Thyroid gland (tissue), 4 donors: ENCODE results near the gene NR4A1.

Source experiments
- POLR2A ChIP-seq, 2 donors: fragments of 450-650 bp; IDR thresholded peaks; one replicate each; pipeline ENCODE4 v1.6.1; 2017; ENCODE audit warnings: antibody characterized with exemption in 2 of 2, mild to moderate bottlenecking in 2 of 2, moderate library complexity in 1 of 2
- TF ChIP-seq, protein P1 (sequence below), 6 experiments: fragments of 200-600 bp in 3 of 6; fragments of 450-650 bp in 3 of 6; sonication (generic) in 3 of 6; IDR thresholded peaks; one replicate each; pipeline ENCODE4 v1.5.1; 2016 to 2019; ENCODE audit warnings: antibody characterized with exemption in 6 of 6, mild to moderate bottlenecking in 2 of 6, inconsistent platforms in 1 of 6, moderate library complexity in 1 of 6

DNA sequence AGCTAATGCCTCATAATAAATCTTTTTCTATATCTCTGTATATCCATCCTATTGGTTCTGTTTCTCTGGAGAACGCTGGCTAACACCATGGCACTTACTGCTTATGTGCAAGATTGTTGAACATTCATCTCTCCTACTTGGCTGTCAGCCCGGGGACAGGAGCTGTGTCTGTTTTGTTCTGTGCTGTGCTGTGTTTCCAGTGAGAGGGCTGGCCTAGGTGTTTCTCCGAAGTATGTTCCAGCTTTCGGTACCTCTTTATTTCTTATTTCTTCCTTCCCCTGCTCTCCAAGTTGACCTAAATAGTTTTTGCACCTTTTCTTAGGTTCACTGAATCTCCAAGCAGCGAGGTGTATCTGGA, 18.8 kb upstream of the NR4A1 start:
- TF ChIP-seq, protein P1, sequence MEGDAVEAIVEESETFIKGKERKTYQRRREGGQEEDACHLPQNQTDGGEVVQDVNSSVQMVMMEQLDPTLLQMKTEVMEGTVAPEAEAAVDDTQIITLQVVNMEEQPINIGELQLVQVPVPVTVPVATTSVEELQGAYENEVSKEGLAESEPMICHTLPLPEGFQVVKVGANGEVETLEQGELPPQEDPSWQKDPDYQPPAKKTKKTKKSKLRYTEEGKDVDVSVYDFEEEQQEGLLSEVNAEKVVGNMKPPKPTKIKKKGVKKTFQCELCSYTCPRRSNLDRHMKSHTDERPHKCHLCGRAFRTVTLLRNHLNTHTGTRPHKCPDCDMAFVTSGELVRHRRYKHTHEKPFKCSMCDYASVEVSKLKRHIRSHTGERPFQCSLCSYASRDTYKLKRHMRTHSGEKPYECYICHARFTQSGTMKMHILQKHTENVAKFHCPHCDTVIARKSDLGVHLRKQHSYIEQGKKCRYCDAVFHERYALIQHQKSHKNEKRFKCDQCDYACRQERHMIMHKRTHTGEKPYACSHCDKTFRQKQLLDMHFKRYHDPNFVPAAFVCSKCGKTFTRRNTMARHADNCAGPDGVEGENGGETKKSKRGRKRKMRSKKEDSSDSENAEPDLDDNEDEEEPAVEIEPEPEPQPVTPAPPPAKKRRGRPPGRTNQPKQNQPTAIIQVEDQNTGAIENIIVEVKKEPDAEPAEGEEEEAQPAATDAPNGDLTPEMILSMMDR (IDR thresholded peaks at IDR 0.05): no peak
- TF ChIP-seq POLR2A (IDR thresholded peaks at IDR 0.05): no peak
